Measurements from ENCODE around the gene KIAA1671.

- TF ChIP-seq HDAC2 (CRISPR knock-in tag; IDR thresholded peaks at IDR 0.05): no peak
- TF ChIP-seq ZKSCAN8 (CRISPR knock-in tag; IDR thresholded peaks at IDR 0.05; ENCODE audit: borderline replicate concordance): no peak
- TF ChIP-seq, protein P1, sequence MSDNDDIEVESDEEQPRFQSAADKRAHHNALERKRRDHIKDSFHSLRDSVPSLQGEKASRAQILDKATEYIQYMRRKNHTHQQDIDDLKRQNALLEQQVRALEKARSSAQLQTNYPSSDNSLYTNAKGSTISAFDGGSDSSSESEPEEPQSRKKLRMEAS (IDR thresholded peaks at IDR 0.05): no peak
- TF ChIP-seq NR2F6 (IDR thresholded peaks at IDR 0.05): no peak
- no peak for TF ChIP-seq NR2F6 (CRISPR knock-in tag; IDR thresholded peaks at IDR 0.05)
- TF ChIP-seq, protein P2, sequence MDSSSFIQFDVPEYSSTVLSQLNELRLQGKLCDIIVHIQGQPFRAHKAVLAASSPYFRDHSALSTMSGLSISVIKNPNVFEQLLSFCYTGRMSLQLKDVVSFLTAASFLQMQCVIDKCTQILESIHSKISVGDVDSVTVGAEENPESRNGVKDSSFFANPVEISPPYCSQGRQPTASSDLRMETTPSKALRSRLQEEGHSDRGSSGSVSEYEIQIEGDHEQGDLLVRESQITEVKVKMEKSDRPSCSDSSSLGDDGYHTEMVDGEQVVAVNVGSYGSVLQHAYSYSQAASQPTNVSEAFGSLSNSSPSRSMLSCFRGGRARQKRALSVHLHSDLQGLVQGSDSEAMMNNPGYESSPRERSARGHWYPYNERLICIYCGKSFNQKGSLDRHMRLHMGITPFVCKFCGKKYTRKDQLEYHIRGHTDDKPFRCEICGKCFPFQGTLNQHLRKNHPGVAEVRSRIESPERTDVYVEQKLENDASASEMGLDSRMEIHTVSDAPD (CRISPR knock-in tag; IDR thresholded peaks at IDR 0.05): no peak
- no peak for TF ChIP-seq ZNF367 (CRISPR knock-in tag; IDR thresholded peaks at IDR 0.05; ENCODE audit: borderline replicate concordance)
- TF ChIP-seq, protein P3, sequence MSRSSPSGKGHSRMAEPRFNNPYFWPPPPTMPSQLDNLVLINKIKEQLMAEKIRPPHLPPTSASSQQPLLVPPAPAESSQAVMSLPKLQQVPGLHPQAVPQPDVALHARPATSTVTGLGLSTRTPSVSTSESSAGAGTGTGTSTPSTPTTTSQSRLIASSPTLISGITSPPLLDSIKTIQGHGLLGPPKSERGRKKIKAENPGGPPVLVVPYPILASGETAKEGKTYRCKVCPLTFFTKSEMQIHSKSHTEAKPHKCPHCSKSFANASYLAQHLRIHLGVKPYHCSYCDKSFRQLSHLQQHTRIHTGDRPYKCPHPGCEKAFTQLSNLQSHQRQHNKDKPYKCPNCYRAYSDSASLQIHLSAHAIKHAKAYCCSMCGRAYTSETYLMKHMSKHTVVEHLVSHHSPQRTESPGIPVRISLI (CRISPR knock-in tag; IDR thresholded peaks at IDR 0.05; ENCODE audit: borderline replicate concordance): no peak
- TF ChIP-seq PTBP1 (IDR thresholded peaks at IDR 0.05; ENCODE audit: low read depth, low read length, poor library complexity, severe bottlenecking): no peak
- TF ChIP-seq CBFB (CRISPR knock-in tag; IDR thresholded peaks at IDR 0.05): no peak
- no peak for TF ChIP-seq SMAD9 (CRISPR knock-in tag; IDR thresholded peaks at IDR 0.05)
- TF ChIP-seq, protein P4, sequence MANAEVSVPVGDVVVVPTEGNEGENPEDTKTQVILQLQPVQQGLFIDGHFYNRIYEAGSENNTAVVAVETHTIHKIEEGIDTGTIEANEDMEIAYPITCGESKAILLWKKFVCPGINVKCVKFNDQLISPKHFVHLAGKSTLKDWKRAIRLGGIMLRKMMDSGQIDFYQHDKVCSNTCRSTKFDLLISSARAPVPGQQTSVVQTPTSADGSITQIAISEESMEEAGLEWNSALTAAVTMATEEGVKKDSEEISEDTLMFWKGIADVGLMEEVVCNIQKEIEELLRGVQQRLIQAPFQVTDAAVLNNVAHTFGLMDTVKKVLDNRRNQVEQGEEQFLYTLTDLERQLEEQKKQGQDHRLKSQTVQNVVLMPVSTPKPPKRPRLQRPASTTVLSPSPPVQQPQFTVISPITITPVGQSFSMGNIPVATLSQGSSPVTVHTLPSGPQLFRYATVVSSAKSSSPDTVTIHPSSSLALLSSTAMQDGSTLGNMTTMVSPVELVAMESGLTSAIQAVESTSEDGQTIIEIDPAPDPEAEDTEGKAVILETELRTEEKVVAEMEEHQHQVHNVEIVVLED (CRISPR knock-in tag; IDR thresholded peaks at IDR 0.05; ENCODE audit: borderline replicate concordance): no peak
- no peak for TF ChIP-seq TFDP1 (CRISPR knock-in tag; IDR thresholded peaks at IDR 0.05; ENCODE audit: borderline replicate concordance)
Observed at GRCh38 chr22:25186140-25186539, 233.6 kb downstream of the KIAA1671 start.
